ENCODE results near the gene ANGPTL7.
A peak's percentile ranks its signal among the peaks of the same experiment; 100 is the strongest.

ANGPTL7 gene

GRCh38 chr1:11204396-11205190, 15.4 kb downstream of the ANGPTL7 start:
- DNase-seq (ENCODE audit: low spot score) = no peak

GRCh38 chr1:11207898-11208611, 18.9 kb downstream of the ANGPTL7 start:
- DNase-seq (ENCODE audit: low spot score) = no peak

DNA sequence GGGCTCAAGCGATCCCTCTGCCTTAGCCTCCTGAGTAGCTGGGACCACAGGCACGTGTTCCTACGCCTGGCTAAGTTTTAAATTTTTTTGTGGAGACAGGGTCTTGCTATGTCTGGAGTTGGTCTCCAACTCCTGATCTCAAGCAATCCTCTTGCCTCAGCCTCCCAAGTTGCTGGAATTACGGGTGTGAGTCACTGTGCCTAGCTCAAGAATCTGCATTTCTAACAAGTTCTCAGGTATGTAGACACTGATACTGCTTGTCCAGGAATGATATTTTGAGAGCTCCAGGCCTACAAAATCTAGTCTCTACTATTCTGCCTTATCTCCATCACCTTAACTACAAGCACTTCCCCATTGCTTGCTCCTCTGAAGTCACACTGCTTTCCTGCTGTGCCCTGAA, 22.3 kb downstream of the ANGPTL7 start:
- DNase-seq (ENCODE audit: low spot score) = no peak

GRCh38 chr1:11211925-11212587, 22.9 kb downstream of the ANGPTL7 start:
- peak; percentile 77 for DNase-seq (ENCODE audit: low spot score)

- DNase-seq (ENCODE audit: low spot score) = no peak
Observed at GRCh38 chr1:11214698-11215380, 25.7 kb downstream of the ANGPTL7 start.

DNA sequence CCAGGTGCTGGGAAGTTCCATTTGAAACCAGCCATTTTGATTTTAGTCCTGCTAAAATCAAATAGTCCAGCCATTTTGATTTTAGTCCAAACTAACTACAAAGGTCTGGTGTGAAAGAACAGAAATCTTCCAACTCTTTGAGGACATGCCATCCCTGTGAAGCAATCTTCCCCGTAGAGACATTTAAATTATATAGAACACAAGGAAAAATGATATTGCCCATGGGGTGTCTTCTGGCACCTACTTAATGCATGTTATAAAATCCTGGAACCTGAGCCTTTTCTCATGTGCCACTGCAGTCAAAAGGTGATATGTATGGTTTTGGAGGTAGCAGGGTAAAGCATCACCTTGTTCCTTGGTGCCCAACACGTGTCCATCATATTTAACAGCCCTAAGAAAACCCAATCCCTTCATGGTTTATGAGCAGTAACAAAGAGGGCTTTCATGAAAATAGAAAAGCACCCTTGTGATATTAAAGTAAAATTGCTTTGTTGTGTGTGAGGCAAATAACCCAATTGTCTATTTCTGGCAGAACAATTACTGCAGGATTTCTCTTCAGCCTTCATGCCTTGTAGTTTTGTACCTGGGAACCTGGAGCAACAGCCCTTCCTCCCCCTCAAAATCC, 26.3 kb downstream of the ANGPTL7 start:
- DNase-seq (ENCODE audit: low spot score) = no peak

DNA sequence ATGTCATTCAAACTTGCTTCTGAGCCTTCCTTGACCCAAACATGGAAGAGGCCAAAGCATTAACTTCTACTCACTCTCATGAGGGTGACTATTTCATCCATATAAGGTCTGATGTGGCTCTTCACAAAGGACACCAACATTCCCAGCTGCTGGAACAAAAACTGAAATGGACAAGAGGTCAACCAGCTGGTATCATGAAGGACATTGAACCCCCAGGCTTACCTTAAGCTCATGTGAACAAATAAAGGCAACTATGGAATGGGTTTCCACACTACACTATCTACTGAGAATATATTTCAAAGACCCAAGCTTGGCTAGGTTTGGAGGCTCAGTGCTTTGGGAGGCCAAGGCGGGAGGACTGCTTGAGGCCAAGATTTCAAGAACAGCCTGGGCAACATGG, 26.9 kb downstream of the ANGPTL7 start:
- DNase-seq (ENCODE audit: low spot score) = no peak

DNA sequence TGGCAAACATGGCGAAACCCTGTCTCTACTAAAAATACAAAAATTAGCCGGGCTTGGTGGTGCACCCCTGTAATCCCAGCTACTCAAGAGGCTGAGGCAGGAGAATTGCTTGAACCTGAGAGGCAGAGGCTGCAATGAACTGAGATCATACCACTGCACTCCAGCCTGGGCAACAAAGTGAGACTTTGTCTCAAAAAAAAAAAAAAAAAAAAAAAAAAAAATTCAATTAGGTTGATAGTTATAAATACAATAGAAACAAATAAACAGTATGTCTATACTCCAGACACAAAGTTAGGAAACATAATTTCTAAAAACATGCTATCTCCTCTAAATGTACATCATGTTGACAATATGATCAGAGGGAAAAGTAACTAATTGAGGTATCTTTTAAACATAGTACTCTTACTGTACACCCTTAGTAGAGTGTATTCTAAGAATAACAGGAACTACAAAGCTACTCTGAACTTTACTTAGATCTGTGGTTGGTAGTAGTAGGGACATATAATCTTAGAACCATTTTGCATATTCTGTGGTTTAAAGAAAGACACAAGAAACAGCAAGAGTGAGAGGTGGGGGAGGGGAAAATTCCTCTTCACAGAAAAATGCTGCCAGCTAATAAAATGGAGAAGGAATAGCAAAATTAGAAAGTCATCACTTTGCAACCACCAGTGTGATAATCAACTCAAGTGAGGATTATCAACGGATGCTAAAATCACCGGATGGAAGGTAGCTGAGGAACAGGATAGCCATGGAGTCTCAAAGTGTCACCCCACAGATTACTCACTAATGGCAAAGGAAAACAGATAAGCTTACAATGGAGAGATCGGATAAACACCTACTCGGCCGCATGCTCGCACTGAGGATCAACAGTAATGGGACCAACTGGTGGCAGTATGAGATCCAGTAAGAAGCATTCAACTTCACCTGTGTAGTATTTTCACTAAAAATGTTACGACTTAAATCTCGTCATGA, 38.2 kb downstream of the ANGPTL7 start:
- DNase-seq (ENCODE audit: low spot score) = no peak

DNA sequence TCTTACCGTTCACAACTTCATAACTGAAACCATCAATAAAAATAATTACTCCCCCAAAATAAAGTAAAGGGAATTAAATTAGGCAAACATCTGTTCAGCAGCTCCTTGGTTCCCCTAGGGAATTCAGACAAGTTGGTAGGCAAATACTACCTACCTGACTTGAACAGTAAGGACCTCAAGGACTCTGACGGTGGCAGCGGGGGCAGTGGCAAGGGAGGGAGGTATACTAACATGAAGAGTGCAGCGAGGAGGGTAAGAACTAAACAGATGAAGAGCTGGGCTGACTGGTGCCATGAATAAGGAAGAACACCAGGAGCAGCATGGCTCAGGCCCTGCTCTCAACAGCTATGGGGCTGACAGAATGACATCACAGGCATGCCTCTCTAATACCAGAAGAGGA, 40.0 kb downstream of the ANGPTL7 start:
- no peak for DNase-seq (ENCODE audit: low spot score)

GRCh38 chr1:11233208-11233607, 44.1 kb downstream of the ANGPTL7 start:
- no peak for DNase-seq (ENCODE audit: low spot score)

GRCh38 chr1:11237356-11237755, 48.2 kb downstream of the ANGPTL7 start:
- DNase-seq (ENCODE audit: low spot score) = no peak

- no peak for DNase-seq (ENCODE audit: low spot score)
Observed at GRCh38 chr1:11238311-11238710, 49.2 kb downstream of the ANGPTL7 start.

- DNase-seq (ENCODE audit: low spot score) = no peak
Observed at GRCh38 chr1:11245248-11245647, 56.1 kb downstream of the ANGPTL7 start.
